Measurements from ENCODE around the gene NR5A1.

Gene NR5A1

DNA sequence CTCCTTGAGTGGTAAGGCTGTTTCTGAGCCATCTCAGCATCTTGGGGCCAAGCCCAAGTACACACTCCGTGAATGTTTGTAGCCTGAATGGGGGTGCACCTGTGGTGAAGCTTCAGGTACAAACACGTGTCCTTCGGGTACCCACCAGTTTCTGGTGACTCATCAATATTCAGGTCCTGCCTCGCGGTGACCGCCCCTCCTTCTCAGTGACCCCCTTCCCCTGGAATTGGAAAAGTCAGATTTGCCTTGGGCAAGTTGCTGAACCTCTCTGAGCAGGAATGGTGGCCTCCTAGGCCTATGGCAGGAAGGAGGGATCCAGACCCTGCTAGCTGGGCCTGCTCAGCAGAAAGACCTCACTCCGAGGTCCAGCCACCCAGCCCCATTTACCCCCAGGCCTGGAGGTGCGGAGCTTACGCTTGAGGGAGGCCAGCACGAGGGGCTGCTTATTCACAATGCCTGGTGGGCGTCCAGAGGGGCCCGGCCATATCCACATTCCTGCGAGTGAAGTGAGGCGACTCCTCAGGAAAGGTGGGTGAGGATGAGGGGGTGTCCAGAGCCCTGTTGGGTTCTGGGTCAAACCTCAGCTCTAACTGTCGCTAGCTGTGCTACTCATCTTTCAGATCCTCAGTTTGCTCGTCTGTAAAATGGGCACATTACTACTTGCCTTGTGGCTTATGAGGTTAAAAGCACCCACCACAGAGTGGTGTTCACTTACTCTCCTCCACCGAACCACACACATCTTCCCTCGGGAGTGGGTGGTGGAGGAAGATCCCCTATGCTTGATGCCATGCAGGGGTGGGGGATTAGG is 49.9 kb downstream of the NR5A1 start:
- Histone ChIP-seq H3K4me1 (ENCODE audit: low read length) (no peaks in the 10 kb centered on the region), H3F3A (ENCODE audit: insufficient read depth, low read length) (no peaks in the 10 kb centered on the region), H3K36me3 (replicated peaks; ENCODE audit: insufficient read depth, low read length) (no peaks in the 10 kb centered on the region), H3K9me3 (replicated peaks; ENCODE audit: insufficient read depth, low read length) (no peaks in the 10 kb centered on the region), H3K4me2 (ENCODE audit: low read depth, low read length) (no peak overlapping the region), H3K27ac (ENCODE audit: low read length) (no peak overlapping the region), H3K79me2 (ENCODE audit: low read length) (no peaks in the 10 kb centered on the region), H3K27me3 (replicated peaks; ENCODE audit: insufficient read depth, low read length) (peaks cover 4% of the 10 kb centered on the region; the same call in 1 of the 2 replicates), H3K9me2 (replicated peaks; ENCODE audit: insufficient read depth, low read length) (no peaks in the 10 kb centered on the region), H4K20me1 (ENCODE audit: insufficient read depth, low read length) (no peaks in the 10 kb centered on the region), H3K9ac (ENCODE audit: low read length) (no peak overlapping the region), H2AFZ (ENCODE audit: low read length) (no peak overlapping the region), H3K4me3 (ENCODE audit: low read length) (no peak overlapping the region)
- no peak for DNase-seq
- TF ChIP-seq EZH2 (optimal IDR thresholded peaks at IDR 0.05; ENCODE audit: low read depth, low read length), result no peak
- TF ChIP-seq, protein P1, sequence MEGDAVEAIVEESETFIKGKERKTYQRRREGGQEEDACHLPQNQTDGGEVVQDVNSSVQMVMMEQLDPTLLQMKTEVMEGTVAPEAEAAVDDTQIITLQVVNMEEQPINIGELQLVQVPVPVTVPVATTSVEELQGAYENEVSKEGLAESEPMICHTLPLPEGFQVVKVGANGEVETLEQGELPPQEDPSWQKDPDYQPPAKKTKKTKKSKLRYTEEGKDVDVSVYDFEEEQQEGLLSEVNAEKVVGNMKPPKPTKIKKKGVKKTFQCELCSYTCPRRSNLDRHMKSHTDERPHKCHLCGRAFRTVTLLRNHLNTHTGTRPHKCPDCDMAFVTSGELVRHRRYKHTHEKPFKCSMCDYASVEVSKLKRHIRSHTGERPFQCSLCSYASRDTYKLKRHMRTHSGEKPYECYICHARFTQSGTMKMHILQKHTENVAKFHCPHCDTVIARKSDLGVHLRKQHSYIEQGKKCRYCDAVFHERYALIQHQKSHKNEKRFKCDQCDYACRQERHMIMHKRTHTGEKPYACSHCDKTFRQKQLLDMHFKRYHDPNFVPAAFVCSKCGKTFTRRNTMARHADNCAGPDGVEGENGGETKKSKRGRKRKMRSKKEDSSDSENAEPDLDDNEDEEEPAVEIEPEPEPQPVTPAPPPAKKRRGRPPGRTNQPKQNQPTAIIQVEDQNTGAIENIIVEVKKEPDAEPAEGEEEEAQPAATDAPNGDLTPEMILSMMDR (IDR thresholded peaks at IDR 0.05; ENCODE audit: low read length), result no peak
- TF ChIP-seq EZH2phosphoT487 (IDR thresholded peaks at IDR 0.05; ENCODE audit: low read length), result no peak

DNA sequence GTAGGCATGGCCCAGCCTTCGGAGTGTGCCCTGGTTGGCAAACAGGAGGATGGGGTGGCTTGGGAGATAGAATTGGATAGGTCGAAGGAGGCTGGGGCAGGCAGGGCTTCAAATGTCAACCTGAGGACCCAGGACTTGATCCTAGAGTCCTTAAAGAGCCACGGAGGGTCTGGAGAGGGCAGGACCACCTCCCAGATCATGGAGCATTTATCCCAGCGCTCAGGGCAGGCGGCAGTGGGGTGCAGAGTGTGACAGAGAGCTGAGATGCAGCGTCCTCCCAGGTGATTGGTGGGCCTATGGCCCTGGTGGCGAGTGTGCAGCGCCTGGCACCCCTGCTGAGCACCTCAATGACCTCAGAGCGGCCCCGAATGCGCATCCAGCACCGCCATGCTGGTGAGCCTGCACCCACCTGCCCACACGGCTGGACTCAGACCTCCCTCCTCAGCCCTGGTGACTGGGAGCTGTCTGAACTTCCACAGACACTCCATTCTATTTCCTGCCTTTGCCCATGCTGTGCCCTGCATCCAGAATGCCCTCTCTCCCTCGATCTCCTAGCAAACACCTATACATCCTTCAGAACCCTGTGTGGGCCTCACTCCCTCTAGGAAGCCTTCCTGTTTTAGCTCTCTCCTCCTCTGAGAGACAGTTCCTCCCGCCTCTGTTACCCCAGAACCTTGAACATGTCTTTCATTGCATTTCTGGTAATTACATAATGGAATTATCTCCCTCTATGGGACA is 50.7 kb downstream of the NR5A1 start:
- Histone ChIP-seq H2AFZ (ENCODE audit: low read length) (no peak overlapping the region), H3K9me2 (replicated peaks; ENCODE audit: insufficient read depth, low read length) (no peaks in the 10 kb centered on the region), H3F3A (ENCODE audit: insufficient read depth, low read length) (no peaks in the 10 kb centered on the region), H3K27ac (ENCODE audit: low read length) (no peak overlapping the region), H3K4me1 (ENCODE audit: low read length) (no peaks in the 10 kb centered on the region), H3K4me3 (ENCODE audit: low read length) (no peak overlapping the region), H3K9ac (ENCODE audit: low read length) (no peak overlapping the region), H3K36me3 (replicated peaks; ENCODE audit: insufficient read depth, low read length) (no peaks in the 10 kb centered on the region), H3K27me3 (replicated peaks; ENCODE audit: insufficient read depth, low read length) (peaks cover 9% of the 10 kb centered on the region), H3K79me2 (ENCODE audit: low read length) (no peaks in the 10 kb centered on the region), H3K9me3 (replicated peaks; ENCODE audit: insufficient read depth, low read length) (no peaks in the 10 kb centered on the region), H3K4me2 (ENCODE audit: low read depth, low read length) (no peak overlapping the region), H4K20me1 (ENCODE audit: insufficient read depth, low read length) (no peaks in the 10 kb centered on the region)
- TF ChIP-seq EZH2 (optimal IDR thresholded peaks at IDR 0.05; ENCODE audit: low read depth, low read length), result no peak
- TF ChIP-seq, protein P1 (IDR thresholded peaks at IDR 0.05; ENCODE audit: low read length), result no peak
- TF ChIP-seq EZH2phosphoT487 (IDR thresholded peaks at IDR 0.05; ENCODE audit: low read length), result no peak
- DNase-seq, result no peak

DNA sequence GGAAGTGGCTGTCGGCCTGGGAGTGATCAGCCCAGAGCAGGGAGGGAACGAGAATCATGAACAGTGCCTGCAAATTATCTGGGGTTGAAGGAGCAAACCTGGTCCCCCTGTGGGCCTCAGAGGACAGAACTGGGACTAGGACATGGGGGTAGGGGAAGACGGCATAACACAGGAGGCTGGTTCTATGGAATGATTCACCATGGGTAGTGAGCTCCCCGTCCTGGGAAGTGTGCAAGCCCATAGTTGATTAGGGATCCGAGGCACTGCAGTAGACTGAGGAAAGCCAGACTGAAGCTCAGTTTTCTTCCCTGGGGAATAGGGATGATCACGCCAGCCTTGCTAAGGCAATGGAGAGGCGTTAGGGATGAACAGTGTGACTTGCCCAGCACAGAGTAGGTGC is 51.4 kb downstream of the NR5A1 start:
- Histone ChIP-seq H3F3A (ENCODE audit: insufficient read depth, low read length) (no peaks in the 10 kb centered on the region), H3K36me3 (replicated peaks; ENCODE audit: insufficient read depth, low read length) (no peaks in the 10 kb centered on the region), H4K20me1 (ENCODE audit: insufficient read depth, low read length) (no peaks in the 10 kb centered on the region), H2AFZ (ENCODE audit: low read length) (no peak overlapping the region), H3K27ac (ENCODE audit: low read length) (no peak overlapping the region), H3K9me2 (replicated peaks; ENCODE audit: insufficient read depth, low read length) (no peaks in the 10 kb centered on the region), H3K4me1 (ENCODE audit: low read length) (no peaks in the 10 kb centered on the region), H3K4me2 (ENCODE audit: low read depth, low read length) (no peak overlapping the region), H3K4me3 (ENCODE audit: low read length) (no peak overlapping the region), H3K79me2 (ENCODE audit: low read length) (no peaks in the 10 kb centered on the region), H3K27me3 (replicated peaks; ENCODE audit: insufficient read depth, low read length) (peaks cover 15% of the 10 kb centered on the region), H3K9ac (ENCODE audit: low read length) (no peak overlapping the region), H3K9me3 (replicated peaks; ENCODE audit: insufficient read depth, low read length) (no peaks in the 10 kb centered on the region)
- TF ChIP-seq EZH2phosphoT487 (IDR thresholded peaks at IDR 0.05; ENCODE audit: low read length), result no peak
- TF ChIP-seq EZH2 (optimal IDR thresholded peaks at IDR 0.05; ENCODE audit: low read depth, low read length), result no peak
- TF ChIP-seq, protein P1 (IDR thresholded peaks at IDR 0.05; ENCODE audit: low read length), result no peak
- DNase-seq, result no peak
